Dedifferentiated amniotic fluid mesenchymal stem cell (primary cell): ENCODE data around the gene PLA2G2F.
"Not testable (repeated sequence)": the region's sequence is repeated elsewhere in the genome, so short reads cannot be mapped to it uniquely, and the experiment has no call there.

Experiments used
- DNase-seq: peaks from one replicate; pipeline ENCODE4 v3.0.0-alpha.2; 2016; ENCODE audit errors: extremely low spot score

PLA2G2F gene

GRCh38 chr1:20114021-20114648, 25.0 kb upstream of the PLA2G2F start:
- DNase-seq: no peak

GRCh38 chr1:20115479-20115878, 23.6 kb upstream of the PLA2G2F start:
- DNase-seq: no peak

DNA sequence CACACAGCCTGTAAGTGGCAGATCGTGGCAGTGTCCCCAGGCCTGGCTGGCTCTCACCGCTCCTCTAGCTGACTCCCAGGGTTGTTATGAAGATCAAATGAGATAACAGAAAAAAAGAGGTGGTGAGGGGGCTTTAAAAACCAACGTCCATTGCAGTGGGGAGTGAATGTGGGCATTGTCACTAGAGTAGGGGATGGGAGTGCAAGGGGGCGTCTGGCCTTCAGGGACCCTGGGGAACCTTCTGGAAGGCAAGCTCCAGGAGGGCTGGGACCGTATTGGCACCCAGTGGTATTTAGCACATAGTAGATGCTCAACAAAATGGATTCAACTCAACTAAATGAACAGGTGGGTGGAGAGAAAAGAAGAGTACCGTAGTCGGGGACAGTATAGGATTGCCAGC, 23.2 kb upstream of the PLA2G2F start:
- DNase-seq: no peak

- no peak for DNase-seq
Measured at GRCh38 chr1:20117236-20117635, 21.9 kb upstream of the PLA2G2F start.

DNA sequence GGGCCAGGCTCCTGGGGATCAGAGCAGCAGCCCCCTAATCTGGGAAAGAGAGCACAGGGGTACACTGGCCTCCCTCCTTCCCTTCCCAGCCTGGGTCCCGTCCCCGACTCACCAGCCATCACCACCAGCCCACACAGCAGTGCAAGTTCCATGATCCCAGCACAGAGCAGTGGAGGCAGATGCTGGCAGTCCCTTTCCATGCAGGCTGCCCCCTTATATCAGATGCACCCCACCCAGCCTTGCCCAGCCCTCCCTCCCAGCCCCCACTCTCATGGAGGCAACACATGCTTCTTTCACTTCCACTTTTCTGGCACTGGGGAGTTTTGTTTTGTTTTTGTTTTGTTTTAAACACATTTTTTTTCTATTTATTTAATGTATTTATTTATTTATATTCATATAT, 19.8 kb upstream of the PLA2G2F start, which contains the start of gene PLA2G2D:
PLA2G2D (minus strand) TSS at position 190 of the 400 bp plus-strand sequence; CDS start at position 152, 38 bp downstream.
- DNase-seq: no peak

- DNase-seq: no peak
Measured at GRCh38 chr1:20120796-20121195, 18.3 kb upstream of the PLA2G2F start.

DNA sequence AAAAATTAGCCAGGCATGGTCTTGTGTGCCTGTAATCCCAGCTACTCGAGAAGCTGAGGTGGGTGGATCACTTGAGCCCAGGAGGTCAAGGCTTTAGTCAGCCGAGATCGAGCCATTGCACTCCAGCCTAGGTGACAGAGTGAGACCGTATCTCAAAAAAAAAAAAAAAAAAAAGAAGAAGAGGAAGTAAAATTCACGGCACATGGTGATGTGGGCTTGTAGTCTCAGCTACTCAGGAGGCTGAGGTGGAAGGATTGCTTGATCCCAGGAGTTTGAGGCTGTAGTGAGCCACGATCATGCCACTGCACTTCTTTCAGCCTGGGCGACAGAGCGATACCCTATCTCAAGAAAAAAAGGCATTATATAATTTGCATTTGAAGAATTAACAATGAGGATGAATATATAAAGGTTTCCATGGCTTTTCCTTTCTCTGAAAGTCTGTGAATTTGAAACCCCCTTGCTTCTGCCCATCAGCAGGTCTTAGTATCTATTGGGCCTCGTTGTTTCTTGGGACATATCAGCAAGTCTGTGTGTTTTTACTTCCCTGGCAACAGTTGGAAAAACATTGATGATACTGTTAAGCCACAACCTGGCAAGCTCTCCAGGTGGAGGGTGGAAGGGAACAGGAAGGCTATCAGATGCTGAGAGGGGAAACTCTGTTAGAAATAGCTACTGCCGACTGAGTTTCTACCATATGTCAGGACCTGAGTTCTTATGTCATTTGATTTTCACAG, 15.2 kb upstream of the PLA2G2F start:
- DNase-seq: no peak

DNA sequence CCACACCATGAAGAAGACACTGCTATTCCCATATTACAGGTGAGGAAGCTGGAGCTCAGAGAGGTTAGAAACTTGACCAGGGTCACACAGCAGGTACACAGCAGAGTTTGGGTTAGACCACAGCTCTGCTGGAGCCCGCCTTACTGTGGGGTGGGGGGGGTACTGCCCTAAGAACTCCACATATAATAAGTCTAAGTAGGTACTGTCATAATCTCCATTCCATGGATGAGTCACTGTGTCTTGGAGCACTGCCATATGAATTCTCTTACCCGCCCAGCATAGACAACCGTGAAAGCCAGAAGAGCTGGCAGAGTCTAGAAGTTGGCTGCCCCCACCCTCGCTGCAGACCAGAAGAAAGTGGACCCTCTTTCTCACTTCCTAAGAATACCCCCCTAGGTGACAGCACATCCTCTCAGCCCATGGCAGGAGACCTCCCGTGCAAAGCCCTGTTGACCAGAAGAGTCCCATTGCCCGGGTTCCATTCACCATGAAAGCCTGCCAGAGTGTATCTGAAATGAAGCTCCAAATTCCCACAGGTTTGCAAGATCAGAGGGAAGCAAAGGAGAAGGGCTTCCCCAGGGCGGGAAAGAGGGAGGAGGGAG, 14.6 kb upstream of the PLA2G2F start:
- DNase-seq: no peak

DNA sequence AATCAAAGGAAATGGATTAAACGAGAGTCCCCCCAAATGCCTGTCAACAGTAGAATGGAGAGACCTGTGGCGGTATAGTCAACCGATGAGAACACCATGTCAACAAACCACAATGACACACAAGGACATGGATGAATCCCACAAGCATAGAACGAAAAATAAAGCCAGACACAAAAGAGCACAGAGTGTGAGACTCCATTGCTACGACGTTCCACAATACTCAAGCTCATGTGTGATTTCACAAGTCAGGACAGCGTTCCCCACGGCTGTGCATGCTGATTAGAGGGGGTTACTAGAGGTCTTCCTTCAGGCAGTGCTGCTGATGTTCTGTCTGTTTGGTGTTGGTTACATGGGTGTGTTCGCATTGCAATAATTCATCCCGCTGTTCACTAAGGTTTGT, 14.0 kb upstream of the PLA2G2F start:
- no peak for DNase-seq

- DNase-seq: no peak
Measured at GRCh38 chr1:20126041-20126805, 12.9 kb upstream of the PLA2G2F start.

GRCh38 chr1:20126806-20127440, 12.2 kb upstream of the PLA2G2F start:
- DNase-seq: no peak

DNA sequence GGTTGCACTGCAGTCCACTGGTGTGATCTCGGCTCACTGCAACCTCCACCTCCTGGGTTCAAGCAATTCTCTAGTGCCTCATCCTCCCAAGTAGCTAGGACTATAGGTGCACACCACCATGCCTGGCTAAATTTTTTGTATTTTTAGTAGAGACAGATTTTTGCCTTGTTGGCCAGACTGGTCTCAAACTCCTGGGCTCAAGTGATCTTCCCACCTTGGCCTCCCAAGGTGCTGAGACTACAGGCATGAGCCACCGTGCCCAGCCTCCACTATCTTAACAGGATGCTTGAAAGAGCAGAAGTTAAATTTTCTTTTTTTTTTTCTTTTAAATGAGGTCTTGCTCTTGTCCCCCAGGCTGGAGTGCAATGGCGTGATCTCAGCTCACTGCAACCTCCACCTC, 8.6 kb upstream of the PLA2G2F start:
- not testable (repeated sequence) for DNase-seq

DNA sequence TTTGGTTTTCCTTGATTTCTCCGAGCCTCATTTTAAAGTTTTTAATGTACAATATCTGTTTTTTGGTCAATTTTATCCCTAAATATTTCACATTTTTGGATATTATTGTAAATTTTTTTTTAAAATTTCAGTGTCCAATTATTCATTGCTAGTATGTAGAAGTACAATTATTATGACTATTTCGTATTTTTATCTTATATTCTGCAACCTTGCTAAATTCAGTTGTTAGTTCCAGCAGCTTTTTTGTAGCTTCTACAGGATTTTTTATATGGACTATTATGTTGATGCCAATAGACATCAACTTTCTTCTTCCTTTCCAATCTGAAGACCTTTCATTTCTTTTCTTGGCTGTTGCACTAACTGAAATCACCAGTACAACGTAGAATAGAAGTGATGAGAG, 4.1 kb upstream of the PLA2G2F start:
- no peak for DNase-seq

DNA sequence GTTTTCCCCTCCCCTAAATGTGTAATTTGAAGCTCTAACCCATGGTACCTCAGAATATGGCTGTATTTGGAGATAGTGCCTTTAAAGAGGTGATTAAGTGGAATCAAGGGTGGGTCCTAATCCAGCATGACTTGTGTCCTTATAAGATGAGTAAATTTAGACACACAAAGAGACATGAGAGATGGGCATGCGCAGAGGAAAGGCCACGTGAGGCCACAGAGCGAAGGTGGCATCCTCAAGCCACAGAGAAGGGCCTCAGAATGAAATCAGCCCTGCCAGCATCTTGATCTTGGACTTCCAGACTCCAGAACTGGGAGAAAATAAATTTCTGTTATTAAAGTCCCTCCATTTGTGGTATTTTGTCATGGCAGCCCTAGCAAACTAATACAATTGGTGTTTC, 2.9 kb upstream of the PLA2G2F start:
- no peak for DNase-seq

GRCh38 chr1:20137055-20137454, 2.1 kb upstream of the PLA2G2F start:
- no peak for DNase-seq

DNA sequence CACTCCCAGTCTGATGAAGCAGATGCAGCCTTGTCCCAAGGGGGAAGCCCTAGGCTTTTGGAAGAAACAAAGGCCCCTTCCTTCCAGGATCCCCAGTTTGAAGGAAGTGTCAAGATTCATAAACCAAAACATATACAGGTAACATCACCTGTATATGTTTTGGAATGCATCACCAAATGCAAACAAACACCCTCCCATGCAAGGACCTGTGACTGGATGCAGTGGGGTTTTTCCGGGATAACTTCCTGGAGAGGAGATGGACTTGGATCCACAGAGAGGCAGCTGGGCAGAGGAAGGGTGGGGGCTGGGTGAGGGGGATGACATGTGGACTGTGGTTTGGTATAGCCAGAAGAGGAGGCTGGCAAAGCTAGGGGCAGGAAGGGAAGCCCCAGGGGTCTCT, 1.5 kb upstream of the PLA2G2F start:
- no peak for DNase-seq

DNA sequence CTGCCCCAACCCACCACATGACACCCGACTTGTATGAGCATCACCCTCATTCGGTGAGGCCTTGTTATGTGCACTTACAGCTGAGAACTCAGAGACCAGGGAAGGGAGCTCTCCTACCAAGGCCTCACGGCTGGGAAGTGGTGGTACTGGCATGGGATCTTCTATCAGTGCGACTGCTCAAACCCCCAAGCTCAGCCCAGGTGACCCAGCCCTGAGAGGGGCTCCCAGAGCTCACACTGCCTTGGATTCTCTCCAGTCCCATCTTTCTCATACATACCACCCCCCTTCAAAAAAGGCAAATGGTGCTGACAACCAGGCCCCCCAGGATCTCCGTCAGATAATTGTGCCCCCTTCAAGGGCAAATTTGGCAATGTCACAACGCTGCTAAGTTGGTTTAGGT, 777 bp upstream of the PLA2G2F start:
- DNase-seq: no peak

DNA sequence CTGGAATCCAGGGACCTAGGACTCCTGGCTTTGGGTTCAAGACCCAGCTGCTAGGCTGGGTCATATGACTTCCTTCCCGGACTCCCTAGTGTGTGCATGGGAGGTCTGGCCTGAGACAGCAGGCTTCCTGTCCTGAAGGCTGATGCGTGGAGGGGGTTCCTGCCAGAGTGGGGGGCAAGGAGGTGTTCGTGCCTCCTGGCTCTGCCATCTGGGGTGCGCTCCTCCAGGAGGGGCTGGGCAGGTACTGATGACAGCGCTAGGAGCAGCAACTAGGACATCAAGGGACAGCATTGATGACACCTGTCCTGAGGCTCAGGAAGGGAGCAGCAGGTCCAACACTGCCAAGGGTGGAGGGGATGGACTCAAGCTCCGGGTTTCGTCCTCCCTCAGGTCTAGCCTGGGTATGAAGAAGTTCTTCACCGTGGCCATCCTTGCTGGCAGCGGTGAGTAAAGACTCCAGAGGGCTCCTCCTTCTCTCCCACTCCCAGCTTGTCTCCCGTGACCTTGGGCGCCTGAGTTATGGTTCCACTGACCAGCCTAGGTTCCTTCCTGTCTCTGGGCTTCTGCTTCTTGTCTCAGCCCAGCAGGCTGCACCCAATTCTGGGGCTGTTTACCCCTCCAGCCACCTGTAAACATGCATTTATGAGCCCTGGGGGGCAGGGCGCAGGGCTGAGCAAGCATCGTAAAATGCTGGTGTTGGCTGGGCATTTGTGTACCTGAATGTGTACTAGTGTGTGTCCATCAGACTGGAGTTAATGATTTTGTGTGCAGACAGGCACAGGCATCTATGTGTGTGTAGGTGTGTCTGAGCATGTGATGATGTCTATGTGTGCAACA, 871 bp downstream of the PLA2G2F start:
- no peak for DNase-seq

DNA sequence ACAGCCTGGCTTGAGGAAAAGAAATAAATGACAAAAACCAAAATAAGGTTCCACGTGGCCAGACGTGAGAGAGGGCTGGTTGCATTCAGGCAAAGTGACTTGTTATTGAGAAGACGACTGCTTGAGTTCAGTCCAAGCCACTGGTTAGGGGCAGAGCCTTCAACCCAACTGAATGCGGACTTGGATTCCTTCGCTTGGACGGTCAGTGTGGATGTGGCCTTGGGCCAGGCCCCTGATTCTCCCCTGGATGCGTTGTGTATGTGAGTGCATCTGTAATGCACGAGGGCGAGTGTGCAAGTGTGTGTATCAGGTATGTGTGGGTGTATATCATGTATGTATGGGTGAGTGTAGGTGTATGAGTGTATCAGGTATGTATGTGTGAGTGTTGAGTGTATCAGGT, 1.9 kb downstream of the PLA2G2F start:
- no peak for DNase-seq

- no peak for DNase-seq
Measured at GRCh38 chr1:20141466-20141865, 2.3 kb downstream of the PLA2G2F start.
